D721Med (cell line): ENCODE measurements around the gene GPR137B.

Source experiments
- DNase-seq: peaks from one replicate; pipeline ENCODE4 v3.0.0; 2011; ENCODE audit warnings: low spot score; ENCODE audit not compliant: insufficient read length
- FAIRE-seq: peaks from 2 replicates; lab custom pipeline; 2011; peaks lifted over from hg19 to GRCh38; lab: Jason Lieb, UNC
- TF ChIP-seq, protein P1 (sequence below): IDR thresholded peaks from 2 replicates; pipeline ENCODE4 v1.5.1; 2012; ENCODE audit warnings: mild to moderate bottlenecking, control low read depth; ENCODE audit not compliant: insufficient read depth; ENCODE audit errors: missing control alignments

The GPR137B gene

DNA sequence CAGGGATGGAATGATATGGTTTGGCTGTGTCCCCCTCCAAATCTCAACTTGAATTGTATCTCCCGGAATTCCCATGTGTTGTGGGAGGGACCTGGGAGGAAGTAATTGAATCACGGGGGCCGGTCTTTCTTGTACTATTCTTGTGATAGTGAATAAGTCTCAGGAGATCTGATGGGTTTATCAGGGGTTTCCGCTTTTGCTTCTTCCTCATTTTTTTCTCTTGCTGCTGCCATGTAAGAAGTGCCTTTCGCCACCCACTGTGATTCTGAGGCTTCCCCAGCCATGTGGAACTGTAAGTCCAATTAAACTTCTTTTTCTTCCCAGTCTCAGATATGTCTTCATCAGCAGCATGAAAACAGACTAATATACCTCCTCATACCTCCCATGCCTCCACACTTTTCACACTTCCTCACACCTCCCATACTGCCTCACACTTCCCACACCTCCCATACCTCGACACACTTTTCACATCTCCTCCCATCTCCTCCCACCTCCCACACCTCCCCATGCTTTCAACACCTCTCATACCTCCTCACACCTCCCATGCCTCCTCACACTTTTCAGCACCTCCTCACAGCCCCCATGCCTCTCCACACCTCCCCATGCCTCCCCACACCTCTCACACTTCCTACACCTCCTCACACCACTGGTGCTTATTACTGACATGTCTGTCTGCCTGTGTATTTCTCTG lies 21.3 kb downstream of the GPR137B start:
- no peak for FAIRE-seq
- no peak for DNase-seq
- TF ChIP-seq, protein P1, sequence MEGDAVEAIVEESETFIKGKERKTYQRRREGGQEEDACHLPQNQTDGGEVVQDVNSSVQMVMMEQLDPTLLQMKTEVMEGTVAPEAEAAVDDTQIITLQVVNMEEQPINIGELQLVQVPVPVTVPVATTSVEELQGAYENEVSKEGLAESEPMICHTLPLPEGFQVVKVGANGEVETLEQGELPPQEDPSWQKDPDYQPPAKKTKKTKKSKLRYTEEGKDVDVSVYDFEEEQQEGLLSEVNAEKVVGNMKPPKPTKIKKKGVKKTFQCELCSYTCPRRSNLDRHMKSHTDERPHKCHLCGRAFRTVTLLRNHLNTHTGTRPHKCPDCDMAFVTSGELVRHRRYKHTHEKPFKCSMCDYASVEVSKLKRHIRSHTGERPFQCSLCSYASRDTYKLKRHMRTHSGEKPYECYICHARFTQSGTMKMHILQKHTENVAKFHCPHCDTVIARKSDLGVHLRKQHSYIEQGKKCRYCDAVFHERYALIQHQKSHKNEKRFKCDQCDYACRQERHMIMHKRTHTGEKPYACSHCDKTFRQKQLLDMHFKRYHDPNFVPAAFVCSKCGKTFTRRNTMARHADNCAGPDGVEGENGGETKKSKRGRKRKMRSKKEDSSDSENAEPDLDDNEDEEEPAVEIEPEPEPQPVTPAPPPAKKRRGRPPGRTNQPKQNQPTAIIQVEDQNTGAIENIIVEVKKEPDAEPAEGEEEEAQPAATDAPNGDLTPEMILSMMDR = no peak

GRCh38 chr1:236164273-236164672 lies 21.9 kb downstream of the GPR137B start:
- DNase-seq (no peak), FAIRE-seq (no peak)
- TF ChIP-seq, protein P1 = no peak

GRCh38 chr1:236165238-236165981 lies 23.1 kb downstream of the GPR137B start:
- no peak for DNase-seq
- TF ChIP-seq, protein P1 = no peak
- no peak for FAIRE-seq

DNA sequence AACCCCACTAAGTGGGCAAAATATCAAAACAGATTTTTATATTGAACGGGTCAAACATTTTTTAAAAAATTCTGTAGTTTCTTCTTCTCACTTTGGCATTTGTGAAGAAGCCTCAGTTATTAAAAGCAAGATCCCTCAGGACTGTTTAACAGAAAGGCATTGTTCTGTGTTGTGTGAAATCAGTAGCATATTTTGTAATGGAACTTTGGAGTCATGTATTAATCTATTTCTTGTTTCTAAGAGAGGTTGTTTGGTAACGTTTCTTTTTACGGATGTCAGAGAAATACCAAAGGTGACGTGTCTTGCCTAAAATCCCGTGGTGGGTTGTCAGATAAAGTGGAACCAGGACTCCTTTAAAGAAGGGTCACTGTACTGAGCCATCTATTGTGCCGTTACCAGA lies 23.7 kb downstream of the GPR137B start:
- DNase-seq = no peak
- no peak for FAIRE-seq
- TF ChIP-seq, protein P1 = no peak

DNA sequence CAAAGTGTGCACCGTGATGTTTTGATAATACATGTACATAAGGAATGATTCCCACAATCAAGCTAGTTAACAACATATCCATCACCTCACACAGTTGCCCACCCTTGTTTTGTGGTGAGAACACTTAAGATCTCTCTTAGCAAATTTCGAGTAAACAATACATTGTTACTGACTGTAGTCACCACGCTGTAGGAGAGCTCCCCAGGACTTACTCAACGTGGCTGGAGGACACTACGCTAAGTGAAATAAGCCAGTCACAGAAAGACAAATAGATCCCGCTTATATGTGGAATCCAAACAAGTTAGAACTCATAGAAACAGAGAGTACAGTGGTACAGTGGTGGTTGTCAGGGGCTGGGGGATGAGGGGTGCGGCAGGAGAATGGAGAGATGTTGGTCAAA lies 24.8 kb downstream of the GPR137B start:
- FAIRE-seq (no peak), DNase-seq (no peak)
- TF ChIP-seq, protein P1 = no peak

- no peak for FAIRE-seq
- no peak for DNase-seq
- TF ChIP-seq, protein P1 = no peak
These were observed 25.2 kb downstream of the GPR137B start for GRCh38 chr1:236167578-236167977.
